Stimulated activated CD8-positive, alpha-beta memory T cell treated with anti-CD3 and anti-CD28 coated beads, Interleukin-4, amount 100 ng/mL, for 4 hours (primary cell): ENCODE measurements around the gene SPECC1L.

Experiments used
- DNase-seq, 2 donors: peaks; one replicate each; pipeline ENCODE4 v3.0.0-alpha.2; 2020; ENCODE audit warnings: low read depth in 2 of 2, low spot score in 1 of 2

The SPECC1L gene

GRCh38 chr22:24413271-24413670 is 142.6 kb downstream of the SPECC1L start:
- DNase-seq, result no peak

GRCh38 chr22:24413736-24414385 is 143.2 kb downstream of the SPECC1L start:
- DNase-seq, result no peak

DNA sequence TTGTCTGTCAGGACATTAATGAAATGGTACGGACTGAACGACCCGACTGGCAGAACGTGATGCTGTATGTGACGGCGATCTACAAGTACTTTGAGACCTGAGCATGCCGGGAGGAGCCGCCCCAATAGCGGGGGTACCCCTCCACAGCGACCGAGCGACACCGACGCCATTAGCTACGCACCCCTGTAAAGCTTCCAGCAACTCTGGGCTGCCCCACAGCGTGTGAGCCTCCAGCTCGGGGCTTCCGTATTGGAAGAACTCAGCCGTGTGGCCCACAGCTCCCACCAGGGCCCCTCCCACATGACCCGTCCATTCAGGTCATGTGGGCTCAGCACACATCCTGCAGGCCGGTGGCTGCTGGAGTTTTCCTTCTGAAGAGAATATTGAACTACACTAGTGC is 143.9 kb downstream of the SPECC1L start:
- DNase-seq, result no peak

GRCh38 chr22:24414984-24415945 is 144.6 kb downstream of the SPECC1L start:
- DNase-seq, result no peak

DNA sequence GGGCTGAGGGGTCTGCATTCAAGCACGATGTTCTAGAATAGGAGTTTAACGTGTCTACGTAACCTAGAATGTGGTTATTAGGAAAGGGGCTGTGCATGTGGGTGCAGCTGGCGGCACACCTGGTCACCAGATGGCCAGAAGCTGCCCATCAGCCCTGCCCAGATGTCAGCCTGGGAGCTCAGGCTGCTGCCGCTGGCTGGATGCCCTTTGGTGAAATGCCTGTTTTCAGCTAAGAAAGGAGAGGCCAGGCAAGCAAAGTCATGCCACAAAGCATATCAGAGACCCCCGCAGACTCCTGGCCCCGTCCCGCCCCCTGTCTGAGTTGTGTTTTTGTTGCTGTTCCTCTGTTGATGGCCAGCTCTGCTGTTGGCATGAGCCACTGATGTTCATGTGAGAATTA is 145.5 kb downstream of the SPECC1L start:
- DNase-seq, result no peak

DNA sequence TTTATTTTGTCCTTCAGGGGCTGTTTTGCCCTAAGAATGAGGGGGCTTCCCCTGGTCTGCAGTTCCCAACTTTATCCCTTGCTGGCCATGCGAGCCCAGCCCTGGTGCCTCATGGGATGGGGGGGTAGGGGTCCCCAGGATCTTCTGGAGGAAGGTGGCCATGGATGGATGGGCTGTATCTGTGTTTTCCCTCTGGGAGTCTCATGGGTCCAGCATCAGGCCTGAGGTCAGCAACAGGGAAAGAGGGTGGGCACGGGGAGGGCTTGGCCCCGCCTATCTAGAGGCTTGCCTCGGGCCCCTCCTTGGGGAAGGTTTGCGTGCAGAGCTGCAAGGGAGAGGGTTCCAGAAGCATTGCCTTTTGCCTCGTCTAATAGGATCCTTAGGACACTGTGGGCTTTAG is 146.0 kb downstream of the SPECC1L start:
- DNase-seq, result no peak

GRCh38 chr22:24417200-24417599 is 146.6 kb downstream of the SPECC1L start:
- DNase-seq, result no peak

DNA sequence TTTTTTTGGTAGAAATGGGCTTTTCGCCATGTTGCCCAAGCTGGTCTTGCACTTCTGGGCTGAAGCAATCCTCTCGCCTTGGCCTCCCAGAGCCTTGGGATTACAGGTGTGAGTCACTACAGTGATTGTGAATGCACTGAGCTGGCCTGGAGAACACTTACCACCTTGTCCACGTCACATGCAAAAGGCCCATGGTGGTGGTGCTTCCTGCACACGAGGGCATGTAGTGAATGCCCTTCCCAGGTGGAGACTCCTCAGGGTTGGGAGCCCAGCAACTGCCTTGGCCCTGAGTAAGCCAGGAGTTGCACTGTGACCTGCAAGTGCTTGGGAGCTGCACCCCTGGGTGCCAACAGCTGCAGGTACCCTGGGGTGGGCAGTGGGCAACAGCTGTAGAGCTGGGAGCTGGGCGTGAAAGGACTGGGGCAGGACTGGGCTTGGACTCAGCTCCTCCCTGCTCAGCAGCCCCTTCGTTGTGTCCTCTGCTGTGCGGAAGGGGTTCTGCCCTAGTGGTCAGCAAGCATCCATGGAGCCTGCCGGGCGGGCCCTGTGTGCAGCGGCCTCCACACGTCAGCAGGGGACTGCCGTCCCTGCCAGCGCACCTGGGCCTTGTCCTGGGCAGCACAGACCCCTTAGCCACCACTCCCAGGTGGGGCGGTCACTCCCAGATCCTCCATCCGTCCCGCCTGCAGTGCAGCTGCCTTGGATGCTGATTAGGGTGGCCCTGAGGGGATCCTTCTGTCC is 147.4 kb downstream of the SPECC1L start:
- DNase-seq, result no peak

DNA sequence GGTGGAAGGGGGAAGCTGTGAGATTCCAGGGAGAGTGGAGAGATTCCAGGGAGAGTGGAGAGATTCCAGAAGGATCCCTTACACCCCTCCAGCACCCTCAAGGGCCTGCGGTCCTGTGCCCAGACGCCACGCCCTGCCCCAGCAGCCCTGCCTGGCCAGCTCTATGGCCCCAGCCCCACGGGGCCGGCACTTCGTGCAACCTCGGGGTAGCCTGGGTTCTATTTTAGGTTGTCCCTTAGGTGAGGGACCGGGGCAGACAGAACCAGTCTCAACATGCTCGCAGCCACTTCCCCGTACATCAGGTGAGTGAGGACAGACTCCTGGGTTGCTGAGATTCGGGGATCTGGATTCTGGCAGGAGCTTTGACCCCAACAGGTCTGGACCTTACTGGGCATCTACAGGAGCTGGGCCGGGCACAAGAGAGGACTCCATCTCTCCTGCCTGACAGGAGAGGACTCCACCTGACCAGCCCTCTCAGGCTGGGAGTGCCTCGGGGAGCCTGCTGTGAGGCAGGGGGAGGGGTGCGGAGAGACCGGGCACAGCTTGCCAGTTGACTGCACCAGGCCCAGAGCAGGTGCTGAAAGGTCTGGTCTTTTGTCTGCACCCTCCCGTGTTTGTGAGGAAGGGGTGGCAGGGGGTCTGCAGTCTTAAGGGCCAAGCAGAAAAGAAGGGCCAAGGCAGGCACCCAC is 148.3 kb downstream of the SPECC1L start:
- DNase-seq, result no peak

- no peak for DNase-seq
Observed at GRCh38 chr22:24419475-24419850, 148.8 kb downstream of the SPECC1L start.

- no peak for DNase-seq
Observed at GRCh38 chr22:24420072-24420976, 149.7 kb downstream of the SPECC1L start.

DNA sequence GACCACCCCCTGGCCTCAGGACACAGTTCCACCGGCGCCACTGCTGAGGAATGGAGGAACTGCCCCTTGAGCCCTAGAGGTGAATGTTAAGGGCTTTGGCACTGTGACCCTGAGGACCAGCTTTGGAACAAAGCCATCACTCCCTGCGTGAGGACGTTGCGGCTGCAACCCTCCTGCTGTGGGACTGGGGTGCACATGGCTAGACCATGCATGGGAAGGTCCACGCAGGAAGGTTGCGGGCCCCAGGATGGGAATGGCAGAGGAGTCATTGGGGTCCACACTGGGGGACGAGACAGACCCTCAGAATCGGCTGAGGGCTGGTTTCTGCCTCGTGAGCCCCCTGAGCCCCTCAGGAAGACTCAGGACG is 150.3 kb downstream of the SPECC1L start:
- no peak for DNase-seq

- DNase-seq, result no peak
Observed at GRCh38 chr22:24421428-24421931, 150.8 kb downstream of the SPECC1L start.

GRCh38 chr22:24422102-24422665 is 151.6 kb downstream of the SPECC1L start:
- no peak for DNase-seq

GRCh38 chr22:24423519-24424000 is 152.9 kb downstream of the SPECC1L start:
- peak in 1 of 2 donors; percentile 46 for DNase-seq

DNA sequence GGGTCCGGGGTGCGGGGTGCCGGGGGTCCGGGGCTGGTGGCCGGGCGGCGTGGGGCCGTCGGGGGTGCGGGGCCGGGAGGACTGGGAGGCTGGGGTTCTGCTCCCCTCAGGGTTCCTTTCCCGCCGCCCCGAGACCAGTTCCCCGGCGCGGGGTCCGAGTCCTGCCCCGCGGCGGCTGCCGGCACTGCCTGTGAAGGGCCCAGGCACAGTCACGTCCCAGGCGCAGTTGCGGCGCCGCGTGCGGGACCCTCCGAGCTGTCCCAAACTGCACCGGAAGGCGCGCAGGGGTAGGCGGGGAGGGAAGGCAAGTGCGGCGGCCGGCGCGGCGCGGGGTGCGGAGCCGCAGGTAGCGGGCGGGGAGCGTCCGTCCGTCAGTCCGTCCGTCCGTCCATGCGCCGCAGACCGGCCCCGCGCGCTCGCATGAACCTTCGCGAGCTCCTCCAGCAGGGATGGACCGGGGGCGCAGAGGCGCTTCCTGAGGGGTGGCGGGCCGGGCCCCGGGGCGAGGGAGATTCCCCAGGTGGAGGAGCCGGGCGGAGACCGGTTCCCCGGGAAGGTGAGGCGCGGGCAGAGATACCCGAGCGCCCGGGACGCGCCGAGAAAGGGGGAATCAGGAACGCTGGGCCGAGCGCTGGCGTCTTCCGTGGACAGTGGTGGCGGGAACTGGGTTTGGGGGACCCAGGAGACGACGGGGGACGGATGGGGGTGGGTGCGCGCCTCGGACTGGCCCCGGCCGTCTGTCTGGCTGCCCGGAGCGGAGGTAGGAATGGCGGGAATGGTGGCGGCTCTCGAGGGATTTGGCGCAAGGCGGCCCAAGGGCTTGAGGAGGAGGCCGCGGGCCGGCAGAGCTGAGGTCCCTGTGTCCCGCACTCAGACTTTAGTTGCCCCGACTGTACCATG is 153.6 kb downstream of the SPECC1L start:
- no peak for DNase-seq

GRCh38 chr22:24424901-24425775 is 154.5 kb downstream of the SPECC1L start:
- no peak for DNase-seq
